RWPE2 (cell line): ENCODE measurements around the gene DRC7.

Experiments
- ATAC-seq: fragments of 200-7000 bp; cut with Tn5 transposase; 3 replicates; pipeline ENCODE4 v1.9.1; 2021; ENCODE audit warnings: low read depth
- DNase-seq: peaks from one replicate; pipeline ENCODE4 v3.0.0-alpha.2; 2020; ENCODE audit warnings: low spot score
- H3K27ac ChIP-seq: fragments of 450-650 bp; 2 replicates; pipeline ENCODE4 v1.5.1; 2017; ENCODE audit warnings: mild to moderate bottlenecking; ENCODE audit not compliant: poor library complexity, severe bottlenecking
- H3K27me3 ChIP-seq: fragments of 250-450 bp; sonication (Bioruptor Pico); 2 replicates; pipeline ENCODE4 v1.5.1; 2021; ENCODE audit warnings: mild to moderate bottlenecking, moderate library complexity; ENCODE audit not compliant: insufficient read depth, poor library complexity, severe bottlenecking
- H3K36me3 ChIP-seq: fragments of 250-450 bp; sonication (Bioruptor Pico); 2 replicates; pipeline ENCODE4 v1.5.1; 2020; ENCODE audit warnings: low read depth, mild to moderate bottlenecking, moderate library complexity
- H3K4me1 ChIP-seq: fragments of 250-450 bp; sonication (Bioruptor Pico); 2 replicates; pipeline ENCODE4 v1.5.1; 2021; ENCODE audit warnings: mild to moderate bottlenecking, moderate library complexity; ENCODE audit not compliant: insufficient read depth, poor library complexity, severe bottlenecking
- H3K4me3 ChIP-seq: fragments of 250-450 bp; sonication (Bioruptor Pico); 2 replicates; pipeline ENCODE4 v1.5.1; 2021; ENCODE audit warnings: mild to moderate bottlenecking, moderate library complexity; ENCODE audit not compliant: severe bottlenecking
- H3K9me3 ChIP-seq: fragments of 250-450 bp; sonication (Bioruptor Pico); 2 replicates; pipeline ENCODE4 v1.5.1; 2021; ENCODE audit warnings: mild to moderate bottlenecking, moderate library complexity; ENCODE audit not compliant: severe bottlenecking
- TF ChIP-seq, protein P1 (sequence below): fragments of 450-650 bp; IDR thresholded peaks from one replicate; pipeline ENCODE4 v1.5.1; 2017; ENCODE audit warnings: mild to moderate bottlenecking, moderate library complexity; ENCODE audit not compliant: poor library complexity, severe bottlenecking

Gene DRC7

DNA sequence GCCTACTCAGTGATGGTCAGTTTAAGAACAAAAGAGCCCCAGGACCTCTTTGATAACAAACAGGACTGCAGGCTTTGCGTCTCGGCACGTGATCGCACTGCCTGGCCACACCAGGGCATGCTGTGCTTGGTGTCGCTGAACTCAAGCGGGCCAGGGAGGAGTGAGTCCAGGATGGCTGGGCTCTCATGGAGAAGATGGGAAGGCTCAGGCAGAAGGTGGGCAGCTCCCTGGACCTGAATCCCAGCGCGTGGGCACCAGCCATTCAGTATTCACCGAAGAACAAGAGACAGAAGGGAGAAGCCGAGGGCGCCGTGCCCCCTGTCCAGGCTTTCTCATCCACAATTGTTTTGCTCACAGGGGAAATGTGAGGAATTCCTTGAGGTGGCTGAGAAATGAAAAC lies 52.9 kb downstream of the DRC7 start:
- no peaks in the 10 kb centered on the region for H3K4me1 ChIP-seq
- no peak overlapping the region for H3K4me3 ChIP-seq
- H3K27me3 ChIP-seq, result no peaks in the 10 kb centered on the region
- ATAC-seq, result no peak
- H3K9me3 ChIP-seq, result no peaks in the 10 kb centered on the region
- H3K27ac ChIP-seq, result no peak overlapping the region
- TF ChIP-seq, protein P1, sequence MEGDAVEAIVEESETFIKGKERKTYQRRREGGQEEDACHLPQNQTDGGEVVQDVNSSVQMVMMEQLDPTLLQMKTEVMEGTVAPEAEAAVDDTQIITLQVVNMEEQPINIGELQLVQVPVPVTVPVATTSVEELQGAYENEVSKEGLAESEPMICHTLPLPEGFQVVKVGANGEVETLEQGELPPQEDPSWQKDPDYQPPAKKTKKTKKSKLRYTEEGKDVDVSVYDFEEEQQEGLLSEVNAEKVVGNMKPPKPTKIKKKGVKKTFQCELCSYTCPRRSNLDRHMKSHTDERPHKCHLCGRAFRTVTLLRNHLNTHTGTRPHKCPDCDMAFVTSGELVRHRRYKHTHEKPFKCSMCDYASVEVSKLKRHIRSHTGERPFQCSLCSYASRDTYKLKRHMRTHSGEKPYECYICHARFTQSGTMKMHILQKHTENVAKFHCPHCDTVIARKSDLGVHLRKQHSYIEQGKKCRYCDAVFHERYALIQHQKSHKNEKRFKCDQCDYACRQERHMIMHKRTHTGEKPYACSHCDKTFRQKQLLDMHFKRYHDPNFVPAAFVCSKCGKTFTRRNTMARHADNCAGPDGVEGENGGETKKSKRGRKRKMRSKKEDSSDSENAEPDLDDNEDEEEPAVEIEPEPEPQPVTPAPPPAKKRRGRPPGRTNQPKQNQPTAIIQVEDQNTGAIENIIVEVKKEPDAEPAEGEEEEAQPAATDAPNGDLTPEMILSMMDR, result no peak
- no peaks in the 10 kb centered on the region for H3K36me3 ChIP-seq
- DNase-seq, result peak; percentile 56

DNA sequence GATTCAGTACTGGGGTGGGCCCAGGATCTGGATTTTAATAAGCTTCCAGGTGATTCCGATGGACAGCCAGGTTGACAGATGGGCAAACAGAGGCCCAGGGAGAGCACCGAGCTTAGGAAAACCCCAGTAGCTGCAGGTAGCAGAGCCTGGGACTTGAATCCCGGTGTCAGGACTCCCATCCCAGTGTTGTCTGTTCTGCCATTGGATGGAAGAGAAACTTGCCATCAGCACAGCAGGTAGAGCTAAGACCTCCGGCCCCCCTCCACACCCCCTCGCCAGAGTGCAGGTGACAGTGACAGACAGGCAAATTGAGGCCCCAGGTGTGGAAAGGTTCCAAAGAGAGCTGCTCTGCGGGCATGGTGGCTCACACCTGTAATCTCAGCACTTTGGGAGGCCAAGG lies 53.4 kb downstream of the DRC7 start:
- TF ChIP-seq, protein P1, result no peak
- Histone ChIP-seq H3K27me3 (no peaks in the 10 kb centered on the region), H3K4me1 (no peaks in the 10 kb centered on the region), H3K27ac (no peak overlapping the region), H3K4me3 (no peak overlapping the region), H3K9me3 (no peaks in the 10 kb centered on the region), H3K36me3 (no peaks in the 10 kb centered on the region)
- DNase-seq (no peak), ATAC-seq (no peak)

DNA sequence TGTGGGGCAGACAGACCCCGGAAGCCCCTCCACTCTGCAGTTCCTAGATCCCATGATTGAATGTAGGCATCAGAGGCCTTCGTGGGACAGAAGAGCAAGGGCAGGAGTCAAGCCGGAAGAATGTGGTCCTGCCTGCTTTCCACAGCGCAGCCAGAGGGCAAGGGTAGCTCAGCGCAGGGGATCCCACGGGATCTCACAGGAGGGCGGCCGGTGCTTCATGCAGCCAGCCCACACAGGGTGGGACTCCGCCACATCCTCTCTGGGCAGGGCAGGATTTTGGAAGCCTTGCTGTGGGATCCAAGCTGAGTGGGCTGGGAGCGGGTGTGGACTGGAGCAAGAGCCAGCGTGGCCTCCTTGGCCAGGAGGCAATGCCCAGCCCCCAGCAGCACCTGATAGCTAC lies 54.0 kb downstream of the DRC7 start:
- no peaks in the 10 kb centered on the region for H3K9me3 ChIP-seq
- no peaks in the 10 kb centered on the region for H3K27me3 ChIP-seq
- no peak overlapping the region for H3K27ac ChIP-seq
- DNase-seq (peak; percentile 62), ATAC-seq (no peak)
- TF ChIP-seq, protein P1, result no peak
- no peaks in the 10 kb centered on the region for H3K4me1 ChIP-seq
- H3K4me3 ChIP-seq, result no peak overlapping the region
- no peaks in the 10 kb centered on the region for H3K36me3 ChIP-seq

DNA sequence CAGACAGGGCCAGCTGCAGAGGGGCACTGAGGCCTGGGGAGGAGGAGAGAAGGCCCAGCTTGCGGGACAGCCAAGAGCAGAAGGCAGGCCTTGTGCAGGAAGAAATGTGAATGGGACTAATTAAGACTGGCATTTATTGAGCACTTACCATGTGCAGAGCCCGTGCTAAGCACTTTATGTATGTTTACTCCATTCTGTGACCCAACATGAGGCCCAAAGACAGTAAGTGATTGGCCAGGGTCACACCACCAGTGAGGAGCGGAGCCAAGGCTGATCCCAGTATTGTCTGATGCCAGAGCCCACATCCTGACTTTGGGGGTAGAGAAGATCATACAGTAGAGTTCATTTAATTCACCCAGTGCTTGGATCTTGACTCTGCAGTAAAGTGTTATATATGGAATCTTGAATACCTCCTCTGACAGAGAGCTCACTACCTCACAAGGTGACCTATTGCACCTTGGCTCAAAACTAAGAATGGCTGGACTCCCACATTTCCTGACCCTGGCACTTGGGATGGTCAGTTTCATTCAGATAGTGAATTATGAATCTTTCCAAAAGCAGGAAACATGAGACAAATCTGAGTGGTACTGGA lies 54.6 kb downstream of the DRC7 start:
- no peaks in the 10 kb centered on the region for H3K36me3 ChIP-seq
- no peak overlapping the region for H3K27ac ChIP-seq

More for the DNA sequence above, 54.6 kb downstream of the DRC7 start:
- no peaks in the 10 kb centered on the region for H3K27me3 ChIP-seq
- H3K9me3 ChIP-seq, result no peaks in the 10 kb centered on the region
- TF ChIP-seq, protein P1, result no peak
- no peaks in the 10 kb centered on the region for H3K4me1 ChIP-seq
- no peak overlapping the region for H3K4me3 ChIP-seq
- ATAC-seq (no peak), DNase-seq (no peak)
